Spinal cord (tissue), 10 donors: ENCODE results near the gene DNAJC5. TPM values are rescaled to one million over a fixed set of nuclear protein-coding genes. Genes with fewer than 3 reads are reported as not detected.

ENCODE experiments used
- DNase-seq, 6 donors: peaks; one replicate each; pipeline versions ENCODE4 v3.0.0 to v3.0.0-alpha.2; 2013 to 2015; ENCODE audit warnings: low spot score in 6 of 6, low read depth in 4 of 6
- H3K27ac ChIP-seq: one replicate; pipeline ENCODE4 v1.5.1; 2013; ENCODE audit warnings: low read depth, low read length, control low read depth
- H3K27me3 ChIP-seq: one replicate; pipeline ENCODE4 v1.6.1; 2013; ENCODE audit warnings: low read length; ENCODE audit not compliant: control insufficient read depth, insufficient read depth
- H3K36me3 ChIP-seq: one replicate; pipeline ENCODE4 v1.6.1; 2013; ENCODE audit warnings: low read length; ENCODE audit not compliant: control insufficient read depth, insufficient read depth
- H3K4me1 ChIP-seq: one replicate; pipeline ENCODE4 v1.6.1; 2013; ENCODE audit warnings: low read length; ENCODE audit not compliant: control insufficient read depth, insufficient read depth
- H3K4me3 ChIP-seq: one replicate; pipeline ENCODE4 v1.5.1; 2013; ENCODE audit warnings: low read depth, low read length, control low read depth
- H3K9me3 ChIP-seq: one replicate; pipeline ENCODE4 v1.6.1; 2013; ENCODE audit warnings: low read length; ENCODE audit not compliant: control insufficient read depth, insufficient read depth
- WGBS: methylation state at CpG from one replicate; pipeline ENCODE4 v1.1.5; 2013; ENCODE audit warnings: missing lambda C conversion rate; ENCODE audit not compliant: insufficient coverage; 5-methylcytosine and 5-hydroxymethylcytosine counted together
- polyA plus RNA-seq, 2 donors: library from polyadenylated mRNA; unstranded; fragments of 120-200 nt; gene quantifications; one replicate each; pipeline ENCODE4 v1.2.1, GENCODE V29; 2013; ENCODE audit not compliant: insufficient read length in 2 of 2
- total RNA-seq, 2 donors: library from RNA; depleted of rRNA in 1 of 2; stranded (reverse); fragments of 120-200 nt in 1 of 2; fragments of >200 nt in 1 of 2; gene quantifications; one replicate each; pipeline versions ENCODE4 v1.2.3 to v1.2.4, GENCODE V29; 2013 to 2014
- donor health status: healthy.

Gene DNAJC5
- total and polyA plus RNA-seq, 4 donors: 59.4 to 112 (median 94.8) TPM

GRCh38 chr20:63890616-63891015 lies 4.3 kb upstream of the DNAJC5 start:
- 100% methylated on average over 4 of the region's 7 CpGs for WGBS
- Histone ChIP-seq H3K27ac (no peak overlapping the region), H3K36me3 (peaks cover 55% of the 10 kb centered on the region)

GRCh38 chr20:63891061-63892002 lies 3.6 kb upstream of the DNAJC5 start:
- Histone ChIP-seq H3K9me3 (no peaks in the 10 kb centered on the region), H3K27ac (no peak overlapping the region), H3K4me3 (no peak overlapping the region), H3K36me3 (peaks cover 48% of the 10 kb centered on the region), H3K27me3 (no peaks in the 10 kb centered on the region), H3K4me1 (peaks cover 12% of the 10 kb centered on the region)
- no peak for DNase-seq
- 86% methylated on average over 25 of the region's 29 CpGs for WGBS

More at GRCh38 chr20:63890616-63891015, 4.3 kb upstream of the DNAJC5 start:
- Histone ChIP-seq H3K9me3 (no peaks in the 10 kb centered on the region), H3K4me3 (no peak overlapping the region), H3K4me1 (peaks cover 9% of the 10 kb centered on the region), H3K27me3 (no peaks in the 10 kb centered on the region)
- DNase-seq: no peak

GRCh38 chr20:63892402-63892801 lies 2.5 kb upstream of the DNAJC5 start:
- peaks cover 39% of the 10 kb centered on the region for H3K36me3 ChIP-seq
- 85% methylated on average over 3 of the region's 7 CpGs for WGBS
- H3K27ac ChIP-seq: no peak overlapping the region
- no peaks in the 10 kb centered on the region for H3K27me3 ChIP-seq
- H3K4me3 ChIP-seq: no peak overlapping the region
- no peaks in the 10 kb centered on the region for H3K9me3 ChIP-seq
- DNase-seq: no peak
- peaks cover 22% of the 10 kb centered on the region for H3K4me1 ChIP-seq

- peaks cover 27% of the 10 kb centered on the region for H3K4me1 ChIP-seq
- WGBS: 17% methylated on average over 6 of the region's 6 CpGs
- H3K9me3 ChIP-seq: no peaks in the 10 kb centered on the region
- peak in 2 of 6 donors; percentile 26 to 32 for DNase-seq
- peak overlapping the region; percentile 68 for H3K4me3 ChIP-seq
- H3K27ac ChIP-seq: no peak overlapping the region
- no peaks in the 10 kb centered on the region for H3K27me3 ChIP-seq
- H3K36me3 ChIP-seq: peaks cover 25% of the 10 kb centered on the region
These were observed 948 bp upstream of the DNAJC5 start for GRCh38 chr20:63893999-63894357.

GRCh38 chr20:63895202-63895951 lies 451 bp downstream of the DNAJC5 start:
- no peaks in the 10 kb centered on the region for H3K27me3 ChIP-seq
- peak in 1 of 6 donors; percentile 6 for DNase-seq
- H3K9me3 ChIP-seq: no peaks in the 10 kb centered on the region
- peak overlapping the region; percentile 61 for H3K27ac ChIP-seq
- under 1% methylated on average over 81 of the region's 87 CpGs for WGBS
- peaks cover 27% of the 10 kb centered on the region for H3K4me1 ChIP-seq
- peak overlapping the region; percentile 45 for H3K4me3 ChIP-seq
- peaks cover 13% of the 10 kb centered on the region for H3K36me3 ChIP-seq

- WGBS: 0% methylated on average over 3 of the region's 5 CpGs
These were observed 982 bp downstream of the DNAJC5 start for GRCh38 chr20:63895952-63896263.

GRCh38 chr20:63896264-63897105 lies 1.6 kb downstream of the DNAJC5 start:
- WGBS: 10% methylated on average over 10 of the region's 18 CpGs
- peaks cover 31% of the 10 kb centered on the region for H3K4me1 ChIP-seq

More at GRCh38 chr20:63895952-63896263, 982 bp downstream of the DNAJC5 start:
- DNase-seq: no peak
- Histone ChIP-seq H3K4me1 (peaks cover 27% of the 10 kb centered on the region), H3K27ac (peak overlapping the region; percentile 61), H3K27me3 (no peaks in the 10 kb centered on the region), H3K36me3 (peaks cover 9% of the 10 kb centered on the region), H3K9me3 (no peaks in the 10 kb centered on the region), H3K4me3 (peak overlapping the region; percentile 45)

GRCh38 chr20:63897978-63898561 lies 3.1 kb downstream of the DNAJC5 start:
- Histone ChIP-seq H3K4me3 (no peak overlapping the region), H3K4me1 (peaks cover 31% of the 10 kb centered on the region), H3K36me3 (peaks cover 4% of the 10 kb centered on the region), H3K9me3 (no peaks in the 10 kb centered on the region), H3K27ac (no peak overlapping the region), H3K27me3 (no peaks in the 10 kb centered on the region)
- no peak for DNase-seq
- 91% methylated on average over 6 of the region's 6 CpGs for WGBS

More at GRCh38 chr20:63896264-63897105, 1.6 kb downstream of the DNAJC5 start:
- peaks cover 7% of the 10 kb centered on the region for H3K36me3 ChIP-seq
- H3K27me3 ChIP-seq: no peaks in the 10 kb centered on the region
- H3K9me3 ChIP-seq: no peaks in the 10 kb centered on the region
- peak in 2 of 6 donors; percentile 36 to 60 for DNase-seq
- peak overlapping the region; percentile 61 for H3K27ac ChIP-seq
- H3K4me3 ChIP-seq: peak overlapping the region; percentile 45
